ENCODE results near the gene SEC16A. TPM values are rescaled to one million over a fixed set of nuclear protein-coding genes. Genes with fewer than 3 reads are reported as not detected.

SEC16A gene
- total RNA-seq, 1 experiment from 2014 or later, result 7.5 TPM

DNA sequence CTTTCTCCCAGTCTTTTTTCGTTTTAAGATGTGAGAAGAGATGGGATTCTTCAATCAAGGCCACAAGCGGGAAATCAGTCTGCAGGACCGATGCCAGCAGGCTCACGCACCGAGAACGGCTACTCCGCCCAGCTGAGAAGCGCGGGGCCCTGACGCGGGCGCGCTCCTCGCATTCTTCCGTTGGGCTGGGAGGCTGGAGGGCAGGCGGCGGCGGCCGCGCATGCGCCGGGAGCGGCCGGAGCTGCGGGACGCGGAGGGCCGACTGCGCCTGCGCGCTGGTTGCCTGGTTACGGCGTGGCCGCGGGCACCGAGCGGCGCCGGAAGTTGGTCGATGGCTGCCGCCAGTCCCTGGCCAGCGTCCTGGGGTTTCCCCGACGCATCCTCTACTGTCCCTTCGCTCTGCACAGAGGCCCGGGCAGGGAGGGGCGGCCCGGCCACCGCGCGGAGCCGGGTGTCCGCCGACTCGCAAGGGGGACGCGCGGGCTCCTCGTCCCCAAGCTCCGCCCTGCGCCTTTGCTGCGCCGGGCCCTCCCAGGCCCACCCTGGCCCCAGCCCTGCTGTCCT lies 831 bp upstream of the SEC16A start:
- H3K27me3 ChIP-seq, result no peaks in the 10 kb centered on the region
- H3K36me3 ChIP-seq, result peaks cover 6% of the 10 kb centered on the region

DNA sequence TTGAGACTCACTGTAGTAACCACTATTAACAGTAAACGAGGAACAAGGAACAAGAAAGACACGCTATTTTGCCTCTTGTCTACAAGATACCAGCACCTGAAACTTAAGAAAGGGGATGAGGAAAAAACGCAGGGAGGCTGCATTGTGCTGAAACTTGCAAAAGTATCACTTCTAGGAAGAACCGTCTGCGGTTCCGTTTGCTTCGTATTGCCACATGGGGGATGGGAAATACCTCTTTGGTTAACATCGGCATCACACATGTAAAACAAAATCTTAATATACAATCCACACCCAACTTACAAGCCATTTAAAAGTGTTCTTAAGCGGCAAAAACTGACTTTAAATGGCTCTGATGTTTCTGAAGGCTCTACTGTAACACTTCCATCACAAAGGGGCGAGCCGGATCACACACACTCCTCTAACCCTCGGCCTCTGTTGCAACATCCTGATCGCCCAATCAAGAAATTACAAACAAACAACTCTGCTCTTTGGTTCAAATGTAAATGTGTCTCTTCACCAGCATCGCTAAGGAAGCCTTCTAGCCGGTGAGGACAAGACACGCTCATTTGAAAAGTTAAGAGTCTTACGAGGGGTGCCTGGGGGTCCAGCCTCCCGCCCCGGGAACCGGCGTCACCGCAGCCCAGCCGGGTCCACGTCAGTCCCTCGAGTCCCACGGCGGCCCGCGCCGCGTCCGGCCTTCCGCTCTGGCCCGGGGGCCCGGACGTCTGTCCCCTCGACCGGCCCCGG lies 621 bp downstream of the SEC16A start:
- H3K9me3 ChIP-seq, result no peaks in the 10 kb centered on the region
- H3K36me3 ChIP-seq, result peaks cover 15% of the 10 kb centered on the region
- peak overlapping the region; percentile 92 for H3K4me3 ChIP-seq
- no peaks in the 10 kb centered on the region for H3K27me3 ChIP-seq
- DNase-seq, result no peak

More for the DNA sequence above, 831 bp upstream of the SEC16A start:
- peak; percentile 89 for DNase-seq
- no peaks in the 10 kb centered on the region for H3K9me3 ChIP-seq
- H3K4me3 ChIP-seq, result peak overlapping the region; percentile 79

DNA sequence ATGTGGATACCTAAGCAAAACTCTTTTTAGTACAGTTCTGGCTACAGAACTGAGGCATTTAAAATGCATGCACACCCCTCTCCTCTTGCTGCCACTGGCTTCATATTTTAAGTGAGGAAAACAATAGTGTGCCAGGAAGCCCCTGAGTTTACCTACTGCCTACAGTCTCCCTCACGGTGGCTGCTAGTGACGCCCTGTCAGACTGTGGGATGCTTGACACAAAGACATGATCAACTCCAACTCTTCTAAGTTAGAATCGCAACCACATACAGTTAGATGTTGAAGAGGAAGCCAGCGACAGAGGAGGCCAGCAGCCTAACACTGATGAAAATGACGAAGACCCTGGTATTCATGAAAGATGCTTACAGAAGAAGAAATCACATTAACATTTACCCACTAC lies 1.3 kb downstream of the SEC16A start:
- no peaks in the 10 kb centered on the region for H3K9me3 ChIP-seq
- H3K36me3 ChIP-seq, result peaks cover 22% of the 10 kb centered on the region
- H3K4me3 ChIP-seq, result peak overlapping the region; percentile 92
- no peaks in the 10 kb centered on the region for H3K27me3 ChIP-seq
- DNase-seq, result no peak

DNA sequence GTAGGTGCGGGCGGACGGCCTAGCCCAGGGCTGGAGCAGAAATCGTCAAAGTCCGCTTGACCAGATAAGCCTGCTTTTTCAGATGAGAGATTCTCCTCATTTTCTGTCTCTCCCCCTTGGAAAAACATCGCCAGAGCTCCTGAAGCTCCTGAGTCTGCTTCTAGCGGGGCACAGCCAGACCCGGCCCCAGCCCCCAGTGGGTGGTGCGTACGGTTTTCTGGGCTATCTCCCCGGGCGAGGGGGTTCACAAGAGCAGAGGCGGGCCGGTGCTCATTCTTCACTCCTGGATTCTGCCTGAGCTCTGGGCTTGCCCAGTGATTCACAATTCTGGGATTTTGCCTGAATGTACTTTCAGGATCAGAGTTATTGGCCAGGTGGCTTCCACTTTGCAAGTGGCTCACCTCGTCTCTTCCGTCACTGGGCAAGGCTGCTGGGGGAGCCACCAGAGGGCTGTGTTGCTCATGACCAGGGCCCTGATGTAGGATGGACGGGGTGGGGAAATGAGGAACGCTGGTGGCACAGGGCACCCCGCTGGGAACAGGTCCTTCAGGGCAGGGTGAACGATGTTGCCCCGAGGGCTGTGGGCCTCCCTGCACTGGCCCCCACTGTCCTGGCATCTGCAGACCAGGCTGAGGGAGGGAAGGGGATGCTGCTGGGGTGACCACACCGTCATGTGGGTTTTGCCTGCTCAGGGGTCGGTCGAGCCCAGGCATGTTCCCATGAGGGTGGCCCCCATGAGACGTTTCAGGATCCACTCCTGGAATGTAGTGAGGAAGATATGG lies 6.3 kb downstream of the SEC16A start:
- no peaks in the 10 kb centered on the region for H3K9me3 ChIP-seq
- no peaks in the 10 kb centered on the region for H3K27me3 ChIP-seq
- no peak for DNase-seq
- peaks cover 67% of the 10 kb centered on the region for H3K36me3 ChIP-seq
- H3K4me3 ChIP-seq, result no peak overlapping the region

DNA sequence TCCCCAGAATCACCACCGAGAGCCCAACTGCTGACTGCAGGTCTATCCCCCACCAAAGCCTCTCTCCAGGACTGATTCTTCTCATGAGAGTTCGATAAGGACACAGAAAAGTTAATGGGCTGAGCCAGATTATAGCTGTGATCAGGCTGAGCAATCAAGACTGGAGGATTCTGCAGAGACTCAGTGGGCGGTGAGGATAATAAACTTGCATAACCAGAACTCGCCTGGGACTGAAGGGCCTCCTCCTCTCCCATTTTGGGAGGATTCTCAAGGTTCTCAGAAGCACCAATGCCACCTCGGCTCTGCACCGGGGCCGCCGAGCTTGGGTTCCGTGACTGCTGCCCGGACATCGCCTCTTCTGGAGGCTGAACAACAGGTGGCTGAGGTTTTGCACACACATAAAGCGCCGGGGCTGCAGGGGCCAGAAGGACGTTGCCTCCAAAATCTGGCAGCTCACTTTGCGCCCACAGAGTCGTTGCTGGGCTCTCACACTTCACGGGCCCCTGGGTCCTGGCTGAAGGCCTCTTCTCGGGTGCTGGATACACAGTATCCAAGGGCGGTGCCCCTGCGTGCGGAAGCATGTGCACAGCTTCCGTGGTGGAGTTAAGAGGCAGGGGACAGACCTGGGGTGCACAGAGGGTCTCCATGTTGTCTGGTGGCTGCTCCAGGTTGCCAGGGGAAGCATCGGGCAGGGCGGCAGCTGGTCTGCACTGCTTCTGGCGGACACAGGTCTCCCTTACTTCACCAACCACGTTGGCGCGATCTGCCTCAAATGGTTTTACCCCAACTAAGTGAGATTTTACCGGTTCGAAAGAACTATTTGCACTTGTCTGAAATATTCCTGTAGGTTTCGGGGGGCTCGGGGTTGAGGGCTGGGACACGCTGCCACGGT lies 7.6 kb downstream of the SEC16A start:
- H3K27me3 ChIP-seq, result no peaks in the 10 kb centered on the region
- H3K36me3 ChIP-seq, result peaks cover 76% of the 10 kb centered on the region
- DNase-seq, result no peak
- H3K9me3 ChIP-seq, result no peaks in the 10 kb centered on the region
- H3K4me3 ChIP-seq, result no peak overlapping the region

DNA sequence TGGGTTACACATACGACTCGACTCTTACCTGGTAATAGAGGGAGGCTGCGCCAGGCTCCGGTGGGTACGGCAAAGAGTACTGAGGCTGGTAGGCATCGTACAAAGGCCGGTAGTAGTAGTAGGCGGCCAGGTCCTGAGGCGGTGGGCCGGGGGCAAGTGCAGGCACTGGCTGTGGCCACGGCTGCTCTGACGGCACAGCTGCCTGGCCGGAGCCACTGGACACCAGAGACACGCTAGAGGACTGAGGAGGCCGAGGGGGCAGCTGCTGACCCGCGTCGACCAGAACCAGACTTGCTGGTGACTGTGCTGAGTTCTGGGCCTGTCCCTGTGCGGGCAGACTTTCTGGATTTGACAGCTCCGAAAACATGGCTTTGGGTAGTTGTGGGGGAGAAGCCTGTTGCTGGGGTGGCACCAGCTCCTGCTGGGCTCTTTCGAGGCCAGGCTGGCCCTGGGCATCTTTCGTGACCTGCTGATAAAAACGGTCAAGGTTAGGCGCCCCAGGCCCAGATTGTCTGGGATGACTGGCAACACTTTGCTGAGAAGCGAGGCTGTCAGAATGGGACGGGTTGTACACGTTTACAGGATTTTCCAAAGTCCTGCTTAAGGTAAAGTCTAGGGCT lies 8.7 kb downstream of the SEC16A start:
- Histone ChIP-seq H3K36me3 (peaks cover 84% of the 10 kb centered on the region), H3K4me3 (no peak overlapping the region), H3K9me3 (no peaks in the 10 kb centered on the region), H3K27me3 (no peaks in the 10 kb centered on the region)
- DNase-seq, result no peak

DNA sequence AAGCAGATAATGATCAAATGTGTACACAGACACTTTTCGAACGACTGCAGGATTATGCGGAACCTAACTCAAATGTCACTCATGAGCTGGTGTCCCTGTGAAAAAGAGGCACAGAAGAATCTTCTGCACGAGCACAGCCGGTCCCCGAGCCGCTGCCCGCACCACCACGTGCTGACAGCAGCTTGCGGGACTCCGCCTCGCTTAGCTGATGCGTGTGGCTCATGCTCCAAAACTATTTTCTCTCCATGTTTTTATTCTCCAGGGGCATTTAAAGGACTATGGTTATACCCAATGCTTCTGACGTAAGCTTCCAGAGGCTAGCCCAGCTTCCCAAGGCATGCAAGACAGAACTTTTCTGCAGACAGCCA lies 9.5 kb downstream of the SEC16A start:
- Histone ChIP-seq H3K9me3 (no peaks in the 10 kb centered on the region), H3K27me3 (no peaks in the 10 kb centered on the region), H3K4me3 (no peak overlapping the region), H3K36me3 (peaks cover 82% of the 10 kb centered on the region)
- no peak for DNase-seq

DNA sequence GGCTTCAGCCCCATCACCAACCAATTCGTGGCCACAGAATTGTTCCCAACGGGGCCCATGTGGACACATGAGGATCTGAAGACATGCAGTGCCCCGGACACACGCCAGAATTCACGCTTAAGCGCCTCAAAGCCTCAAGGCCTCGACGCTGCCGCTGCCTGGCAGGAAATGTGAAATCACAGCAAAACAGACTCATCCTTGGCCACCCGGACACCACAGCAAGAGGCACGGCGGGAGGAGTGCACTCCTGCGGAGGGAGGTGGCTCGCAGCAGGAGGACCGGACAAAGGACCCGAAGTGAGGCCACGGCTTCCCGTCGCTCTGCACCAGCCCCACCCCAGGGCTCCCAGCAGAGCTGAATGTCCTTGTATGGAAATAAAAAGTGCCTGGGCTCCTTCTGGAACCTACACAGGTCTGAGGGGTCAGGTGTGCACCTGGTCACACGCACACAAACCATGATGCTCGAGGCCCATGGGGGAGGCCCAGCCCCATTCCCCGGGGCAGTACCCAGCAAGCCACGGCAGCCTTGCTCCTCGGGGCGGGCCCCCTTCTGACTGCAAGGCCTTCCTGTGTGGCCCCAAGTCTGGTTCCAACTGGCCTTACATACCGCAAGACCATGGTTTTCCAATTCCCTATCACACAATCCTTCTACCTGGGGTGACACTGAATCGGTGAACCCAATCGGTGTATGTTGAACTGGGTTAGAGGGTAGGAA lies 10.0 kb downstream of the SEC16A start:
- no peak overlapping the region for H3K4me3 ChIP-seq
- no peaks in the 10 kb centered on the region for H3K27me3 ChIP-seq
- DNase-seq, result no peak
- H3K36me3 ChIP-seq, result peaks cover 84% of the 10 kb centered on the region
- no peaks in the 10 kb centered on the region for H3K9me3 ChIP-seq

DNA sequence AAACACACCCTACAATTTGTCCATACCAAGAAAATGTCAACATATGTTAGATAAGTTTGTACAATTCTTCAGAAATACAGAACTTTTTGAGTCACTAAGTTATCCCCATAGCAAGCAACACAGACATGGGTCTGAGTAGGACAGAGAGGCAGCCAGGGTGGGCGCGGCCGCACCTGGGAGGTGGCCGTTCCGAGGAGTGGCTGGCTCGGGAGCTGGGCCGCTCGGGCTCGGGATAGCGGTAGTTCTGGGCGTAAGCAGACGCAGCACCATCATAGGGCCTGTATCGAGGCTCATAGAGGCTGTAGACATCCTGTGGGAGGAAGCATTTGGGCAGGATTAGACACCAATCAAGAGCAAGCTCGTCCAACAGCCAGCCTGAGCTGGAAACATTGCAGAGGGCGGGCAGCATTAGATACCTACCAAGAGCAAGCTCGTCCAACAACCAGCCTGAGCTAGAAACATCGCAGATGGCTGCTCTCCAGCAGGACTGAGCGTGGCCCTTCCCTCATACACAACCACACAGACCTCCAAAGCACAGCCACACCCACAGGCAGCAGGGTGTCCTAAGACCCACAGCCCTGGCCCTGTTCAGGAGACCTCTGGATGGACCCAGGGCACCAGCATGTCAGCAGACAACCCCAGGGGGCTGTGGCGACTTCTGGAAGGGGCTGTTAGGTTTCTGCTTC lies 10.9 kb downstream of the SEC16A start:
- Histone ChIP-seq H3K9me3 (no peaks in the 10 kb centered on the region), H3K4me3 (no peak overlapping the region), H3K27me3 (no peaks in the 10 kb centered on the region), H3K36me3 (peaks cover 82% of the 10 kb centered on the region)
- no peak for DNase-seq

DNA sequence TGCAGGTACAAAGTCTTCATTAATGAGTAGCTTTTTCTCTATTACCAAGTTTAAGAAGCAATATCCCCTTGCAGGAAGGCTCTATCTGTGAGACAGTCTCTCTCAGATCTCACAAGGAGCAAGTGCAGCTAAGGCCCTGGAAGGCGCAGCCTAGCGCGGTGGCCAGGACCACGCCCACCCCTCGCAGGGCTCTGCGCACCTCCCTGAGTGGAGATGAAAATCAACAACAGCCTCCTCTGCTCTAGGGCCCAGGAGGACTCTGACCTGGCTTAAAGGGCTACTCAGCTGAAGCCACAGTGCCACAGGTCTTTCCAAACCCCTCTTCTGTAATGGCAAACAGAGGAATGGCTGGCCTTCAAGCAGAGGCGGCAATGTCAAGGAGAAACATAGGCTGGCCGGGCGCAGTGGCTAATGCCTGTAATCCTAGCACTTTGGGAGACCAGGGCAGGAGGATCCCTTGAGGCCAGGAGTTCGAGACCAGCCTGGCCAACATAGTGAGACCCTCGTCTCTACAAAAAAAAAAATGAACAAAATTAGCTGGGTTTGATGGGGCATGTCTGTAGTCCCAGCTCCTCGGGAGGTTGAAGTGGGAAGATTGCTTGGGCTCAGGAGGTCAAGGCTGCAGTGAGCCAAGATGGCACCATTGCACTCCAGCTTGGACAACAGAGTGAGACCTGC lies 11.9 kb downstream of the SEC16A start:
- Histone ChIP-seq H3K9me3 (no peaks in the 10 kb centered on the region), H3K4me3 (no peak overlapping the region), H3K27me3 (no peaks in the 10 kb centered on the region), H3K36me3 (peaks cover 82% of the 10 kb centered on the region)
- no peak for DNase-seq

DNA sequence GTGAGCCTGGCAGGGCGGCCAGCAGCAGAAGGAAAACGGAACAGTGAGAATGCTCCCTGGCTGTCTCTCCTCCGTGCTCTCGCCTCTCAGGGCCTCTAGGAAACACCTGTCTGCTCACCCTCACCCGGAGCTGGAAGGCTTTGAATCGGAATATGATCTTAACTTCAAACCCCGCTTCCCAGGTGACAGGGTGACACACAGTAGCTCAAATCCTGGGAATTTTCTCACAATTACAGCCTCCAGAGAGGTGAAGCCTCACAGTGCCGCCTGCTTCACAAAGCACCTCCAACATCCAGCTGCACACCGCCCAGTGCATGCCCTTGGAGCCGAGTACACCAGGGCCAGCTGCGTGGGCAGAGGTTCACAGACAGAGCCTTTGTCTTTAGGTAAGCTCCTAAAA lies 12.5 kb downstream of the SEC16A start:
- Histone ChIP-seq H3K9me3 (no peaks in the 10 kb centered on the region), H3K4me3 (no peak overlapping the region), H3K36me3 (peaks cover 82% of the 10 kb centered on the region), H3K27me3 (no peaks in the 10 kb centered on the region)
- no peak for DNase-seq

DNA sequence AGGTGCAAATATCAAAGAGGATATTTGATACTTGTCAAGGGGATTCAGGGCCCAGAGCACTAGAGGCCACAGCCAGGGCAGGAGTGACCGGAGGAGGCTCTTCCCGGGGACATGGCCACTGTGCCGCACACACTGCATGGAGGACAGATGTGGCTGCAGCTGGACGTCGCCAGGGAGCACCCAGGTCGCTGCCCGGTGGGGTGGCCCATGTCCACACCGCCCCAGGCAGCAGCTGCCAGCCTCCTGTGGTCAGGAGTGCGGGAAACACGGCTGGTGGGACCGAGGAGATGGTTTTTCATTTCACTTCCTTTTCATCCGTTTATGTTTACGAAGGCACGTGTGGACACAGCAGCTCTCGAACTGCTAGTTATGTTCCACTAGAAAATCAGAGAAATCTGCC lies 15.1 kb downstream of the SEC16A start:
- Histone ChIP-seq H3K27me3 (no peaks in the 10 kb centered on the region), H3K4me3 (no peak overlapping the region), H3K36me3 (peaks cover 82% of the 10 kb centered on the region), H3K9me3 (no peaks in the 10 kb centered on the region)
- no peak for DNase-seq

DNA sequence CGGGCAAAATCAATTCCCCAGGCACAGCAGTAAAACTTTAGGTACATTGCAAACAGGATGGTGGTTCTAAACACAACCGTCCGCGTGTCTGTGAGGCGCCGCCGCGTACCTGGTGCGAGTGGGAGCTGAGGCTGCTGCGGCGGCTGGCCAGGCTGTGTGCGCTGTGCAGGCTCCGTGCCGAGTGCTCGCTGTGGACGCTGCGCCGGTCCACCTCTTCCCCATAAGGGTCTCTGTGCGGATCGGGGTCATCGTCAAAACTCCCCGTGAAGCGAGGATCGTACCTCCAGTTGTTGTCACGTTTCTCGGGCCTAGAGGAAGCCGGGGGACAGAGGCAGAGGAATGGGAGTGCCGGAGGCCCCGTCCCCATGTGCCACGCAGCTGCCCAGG lies 16.7 kb downstream of the SEC16A start:
- Histone ChIP-seq H3K27me3 (no peaks in the 10 kb centered on the region), H3K36me3 (peaks cover 73% of the 10 kb centered on the region), H3K9me3 (no peaks in the 10 kb centered on the region), H3K4me3 (no peak overlapping the region)
- no peak for DNase-seq

DNA sequence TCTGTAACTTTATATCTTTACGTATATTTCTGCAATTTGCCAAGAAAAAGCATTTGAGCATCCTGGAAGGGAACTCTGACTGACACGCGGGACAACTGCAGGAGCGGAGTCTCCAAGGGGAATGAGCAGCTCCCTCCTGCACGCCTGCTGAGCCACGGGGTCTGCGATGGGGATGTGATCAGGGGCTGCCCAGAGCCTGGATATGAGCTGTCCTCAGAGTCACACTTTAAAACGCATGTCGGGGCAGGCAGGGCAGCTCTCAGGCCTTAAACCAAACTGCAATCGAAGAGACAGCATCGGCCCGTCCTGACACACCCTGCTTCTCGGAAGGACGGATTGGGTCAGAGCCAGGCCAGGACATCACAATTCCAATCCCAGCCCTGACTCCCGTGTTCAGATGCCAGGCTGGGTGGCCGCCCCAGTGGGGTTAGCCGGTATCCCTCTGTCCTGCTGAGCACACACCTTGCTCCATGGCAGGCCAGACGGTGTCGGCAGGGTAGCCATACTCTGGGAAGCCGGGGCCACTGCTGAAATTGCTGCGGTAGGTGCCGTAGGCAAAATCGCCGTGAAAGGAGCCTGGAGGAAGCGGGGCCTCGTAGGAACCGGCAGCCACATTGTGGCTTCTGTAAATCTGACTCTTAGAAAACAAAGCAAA lies 17.2 kb downstream of the SEC16A start:
- no peak for DNase-seq
- Histone ChIP-seq H3K9me3 (no peaks in the 10 kb centered on the region), H3K36me3 (peaks cover 74% of the 10 kb centered on the region), H3K27me3 (no peaks in the 10 kb centered on the region), H3K4me3 (no peak overlapping the region)

Data from MG63 (cell line).